ENCODE measurements around the gene WBP1.

The WBP1 gene

DNA sequence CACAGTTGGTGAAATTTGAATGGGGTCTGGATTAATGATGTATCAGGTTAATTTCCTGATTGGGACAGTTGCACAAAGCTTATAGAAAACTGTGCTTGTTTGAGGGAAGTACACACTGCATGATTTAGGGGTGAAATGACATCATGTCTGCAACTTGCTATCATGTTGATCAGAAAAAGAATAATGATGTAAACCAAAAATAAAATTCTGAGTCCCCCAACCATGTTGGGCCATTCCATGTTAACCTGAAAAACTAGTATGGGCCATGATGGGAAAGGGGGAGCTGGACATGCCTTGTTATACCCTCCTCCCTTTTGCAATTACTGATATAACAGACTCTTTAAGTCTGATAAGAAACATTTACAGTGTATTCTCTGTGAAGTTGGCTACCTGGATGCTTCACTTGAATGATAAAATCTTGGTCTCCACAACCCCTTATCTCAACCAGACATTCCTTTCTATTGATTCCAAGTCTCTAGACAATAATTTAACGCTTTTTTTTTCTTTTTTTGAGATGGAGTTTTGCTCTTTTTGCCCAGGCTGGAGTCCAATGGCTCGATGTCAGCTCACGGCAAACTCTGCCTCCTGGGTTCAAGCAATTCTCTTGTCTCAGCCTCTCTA, 7.6 kb upstream of the WBP1 start:
- Histone ChIP-seq H3K79me2 (ENCODE audit: insufficient read depth, low read length) (0 out of 2 replicates have a peak, but pooled peaks cover 1% of the 10 kb centered on the region), H3K9me2 (replicated peaks; ENCODE audit: insufficient read depth, low read length) (no peaks in the 10 kb centered on the region), H2AFZ (ENCODE audit: low read depth, low read length, severe bottlenecking) (no peak overlapping the region), H3K27me3 (ENCODE audit: low read length) (no peaks in the 10 kb centered on the region), H3K4me2 (ENCODE audit: low read depth, low read length, poor library complexity, severe bottlenecking) (no peak overlapping the region), H3K9ac (ENCODE audit: low read length) (no peak overlapping the region), H3F3A (ENCODE audit: insufficient read depth) (peaks cover 15% of the 10 kb centered on the region; the same call in 1 of the 2 replicates), H4K20me1 (ENCODE audit: low read depth, low read length) (no peaks in the 10 kb centered on the region), H3K9me3 (ENCODE audit: insufficient read depth, low read length) (no peaks in the 10 kb centered on the region), H3K27ac (ENCODE audit: low read depth, low read length) (no peak overlapping the region), H3K36me3 (ENCODE audit: low read length) (no peaks in the 10 kb centered on the region), H3K4me3 (ENCODE audit: insufficient read depth, low read length, poor library complexity, severe bottlenecking) (no peak overlapping the region)
- TF ChIP-seq, protein P1, sequence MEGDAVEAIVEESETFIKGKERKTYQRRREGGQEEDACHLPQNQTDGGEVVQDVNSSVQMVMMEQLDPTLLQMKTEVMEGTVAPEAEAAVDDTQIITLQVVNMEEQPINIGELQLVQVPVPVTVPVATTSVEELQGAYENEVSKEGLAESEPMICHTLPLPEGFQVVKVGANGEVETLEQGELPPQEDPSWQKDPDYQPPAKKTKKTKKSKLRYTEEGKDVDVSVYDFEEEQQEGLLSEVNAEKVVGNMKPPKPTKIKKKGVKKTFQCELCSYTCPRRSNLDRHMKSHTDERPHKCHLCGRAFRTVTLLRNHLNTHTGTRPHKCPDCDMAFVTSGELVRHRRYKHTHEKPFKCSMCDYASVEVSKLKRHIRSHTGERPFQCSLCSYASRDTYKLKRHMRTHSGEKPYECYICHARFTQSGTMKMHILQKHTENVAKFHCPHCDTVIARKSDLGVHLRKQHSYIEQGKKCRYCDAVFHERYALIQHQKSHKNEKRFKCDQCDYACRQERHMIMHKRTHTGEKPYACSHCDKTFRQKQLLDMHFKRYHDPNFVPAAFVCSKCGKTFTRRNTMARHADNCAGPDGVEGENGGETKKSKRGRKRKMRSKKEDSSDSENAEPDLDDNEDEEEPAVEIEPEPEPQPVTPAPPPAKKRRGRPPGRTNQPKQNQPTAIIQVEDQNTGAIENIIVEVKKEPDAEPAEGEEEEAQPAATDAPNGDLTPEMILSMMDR (IDR thresholded peaks at IDR 0.05; ENCODE audit: insufficient read depth, low read length, poor library complexity, severe bottlenecking) = no peak
- no peak for TF ChIP-seq EZH2phosphoT487 (conservative IDR thresholded peaks at IDR 0.05; ENCODE audit: low read length)

GRCh38 chr2:74454654-74455511, 3.4 kb upstream of the WBP1 start, which contains the start of gene INO80B:
INO80B (plus strand) TSS chr2:74455087; CDS start chr2:74455117, 30 bp downstream.
- no peaks in the 10 kb centered on the region for H3K9me3 ChIP-seq (ENCODE audit: insufficient read depth, low read length)
- no peaks in the 10 kb centered on the region for H3K9me2 ChIP-seq (replicated peaks; ENCODE audit: insufficient read depth, low read length)
- 0 out of 2 replicates have a peak, but pooled peaks cover 6% of the 10 kb centered on the region for H3K79me2 ChIP-seq (ENCODE audit: insufficient read depth, low read length)
- peak within 1 kb of the TSS; percentile 77 for H3K9ac ChIP-seq (ENCODE audit: low read length)
- H3K4me2 ChIP-seq (ENCODE audit: low read depth, low read length, poor library complexity, severe bottlenecking) = peak within 1 kb of the TSS; percentile 86
- peaks cover 29% of the 10 kb centered on the region for H3F3A ChIP-seq (ENCODE audit: insufficient read depth)
- peak within 1 kb of the TSS; percentile 80 for H3K4me3 ChIP-seq (ENCODE audit: insufficient read depth, low read length, poor library complexity, severe bottlenecking)
- H3K36me3 ChIP-seq (ENCODE audit: low read length) = no peaks in the 10 kb centered on the region
- no peaks in the 10 kb centered on the region for H3K27me3 ChIP-seq (ENCODE audit: low read length)
- H2AFZ ChIP-seq (ENCODE audit: low read depth, low read length, severe bottlenecking) = peak within 1 kb of the TSS; percentile 89
- no peak within 1 kb of the TSS for H3K27ac ChIP-seq (ENCODE audit: low read depth, low read length)
- no peaks in the 10 kb centered on the region for H4K20me1 ChIP-seq (ENCODE audit: low read depth, low read length)
- TF ChIP-seq, protein P1 (IDR thresholded peaks at IDR 0.05; ENCODE audit: insufficient read depth, low read length, poor library complexity, severe bottlenecking) = no peak
- TF ChIP-seq EZH2phosphoT487 (conservative IDR thresholded peaks at IDR 0.05; ENCODE audit: low read length) = no peak

DNA sequence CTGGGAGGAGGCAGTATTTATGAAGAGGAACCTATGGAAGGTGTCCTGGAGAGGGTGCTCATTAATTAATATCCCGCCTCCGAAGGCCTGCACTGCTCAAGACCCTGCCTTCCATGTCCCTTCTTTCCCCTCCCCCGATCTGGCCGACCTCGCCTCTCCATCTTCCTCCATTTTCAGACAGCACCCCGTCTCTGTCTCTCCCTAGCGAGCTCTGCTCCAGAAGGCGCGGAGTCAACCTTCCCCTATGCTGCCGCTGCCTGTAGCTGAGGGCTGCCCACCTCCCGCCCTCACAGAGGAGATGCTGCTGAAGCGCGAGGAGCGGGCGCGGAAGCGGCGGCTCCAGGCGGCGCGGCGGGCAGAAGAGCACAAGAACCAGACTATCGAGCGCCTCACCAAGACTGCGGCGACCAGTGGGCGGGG, 1.1 kb upstream of the WBP1 start:
- H3K9me3 ChIP-seq (ENCODE audit: insufficient read depth, low read length) = no peaks in the 10 kb centered on the region
- H2AFZ ChIP-seq (ENCODE audit: low read depth, low read length, severe bottlenecking) = peak overlapping the region; percentile 28
- peak overlapping the region; percentile 87 for H3K27ac ChIP-seq (ENCODE audit: low read depth, low read length)

More for the DNA sequence above, 1.1 kb upstream of the WBP1 start:
- no peaks in the 10 kb centered on the region for H3K36me3 ChIP-seq (ENCODE audit: low read length)
- peak overlapping the region; percentile 77 for H3K9ac ChIP-seq (ENCODE audit: low read length)
- H3K4me3 ChIP-seq (ENCODE audit: insufficient read depth, low read length, poor library complexity, severe bottlenecking) = peak overlapping the region; percentile 64
- TF ChIP-seq, protein P1 (IDR thresholded peaks at IDR 0.05; ENCODE audit: insufficient read depth, low read length, poor library complexity, severe bottlenecking) = no peak
- no peak for TF ChIP-seq EZH2phosphoT487 (conservative IDR thresholded peaks at IDR 0.05; ENCODE audit: low read length)
- H3F3A ChIP-seq (ENCODE audit: insufficient read depth) = peaks cover 29% of the 10 kb centered on the region
- H3K79me2 ChIP-seq (ENCODE audit: insufficient read depth, low read length) = 0 out of 2 replicates have a peak, but pooled peaks cover 6% of the 10 kb centered on the region
- H3K27me3 ChIP-seq (ENCODE audit: low read length) = no peaks in the 10 kb centered on the region
- peak overlapping the region; percentile 86 for H3K4me2 ChIP-seq (ENCODE audit: low read depth, low read length, poor library complexity, severe bottlenecking)
- H3K9me2 ChIP-seq (replicated peaks; ENCODE audit: insufficient read depth, low read length) = no peaks in the 10 kb centered on the region
- H4K20me1 ChIP-seq (ENCODE audit: low read depth, low read length) = no peaks in the 10 kb centered on the region

Data from SU-DHL-6 (cell line).